ENCODE measurements around the gene ORC2.

DNA sequence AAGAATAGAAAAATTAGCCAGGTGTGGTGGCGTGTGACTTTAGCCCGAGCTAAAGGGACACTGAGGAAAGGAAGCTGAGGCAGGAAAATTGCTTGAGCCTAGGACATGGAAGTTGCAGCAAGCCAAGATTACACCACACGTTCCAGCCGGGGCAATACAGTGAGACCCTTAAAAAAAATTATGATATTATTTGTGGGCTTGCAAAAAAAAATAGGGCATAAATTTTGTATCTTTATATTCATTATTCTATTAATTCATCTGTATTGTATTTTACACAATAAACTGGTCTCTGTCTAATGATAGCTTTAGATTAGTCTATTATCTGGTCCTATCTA, 18.1 kb downstream of the ORC2 start:
- no peak for TF ChIP-seq POLR2A (IDR thresholded peaks at IDR 0.05)
- TF ChIP-seq, protein P1, sequence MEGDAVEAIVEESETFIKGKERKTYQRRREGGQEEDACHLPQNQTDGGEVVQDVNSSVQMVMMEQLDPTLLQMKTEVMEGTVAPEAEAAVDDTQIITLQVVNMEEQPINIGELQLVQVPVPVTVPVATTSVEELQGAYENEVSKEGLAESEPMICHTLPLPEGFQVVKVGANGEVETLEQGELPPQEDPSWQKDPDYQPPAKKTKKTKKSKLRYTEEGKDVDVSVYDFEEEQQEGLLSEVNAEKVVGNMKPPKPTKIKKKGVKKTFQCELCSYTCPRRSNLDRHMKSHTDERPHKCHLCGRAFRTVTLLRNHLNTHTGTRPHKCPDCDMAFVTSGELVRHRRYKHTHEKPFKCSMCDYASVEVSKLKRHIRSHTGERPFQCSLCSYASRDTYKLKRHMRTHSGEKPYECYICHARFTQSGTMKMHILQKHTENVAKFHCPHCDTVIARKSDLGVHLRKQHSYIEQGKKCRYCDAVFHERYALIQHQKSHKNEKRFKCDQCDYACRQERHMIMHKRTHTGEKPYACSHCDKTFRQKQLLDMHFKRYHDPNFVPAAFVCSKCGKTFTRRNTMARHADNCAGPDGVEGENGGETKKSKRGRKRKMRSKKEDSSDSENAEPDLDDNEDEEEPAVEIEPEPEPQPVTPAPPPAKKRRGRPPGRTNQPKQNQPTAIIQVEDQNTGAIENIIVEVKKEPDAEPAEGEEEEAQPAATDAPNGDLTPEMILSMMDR (IDR thresholded peaks at IDR 0.05), result no peak

All from right lobe of liver (tissue), 4 donors.